H1 (cell line): ENCODE results near the gene EIF4E. TPM values are rescaled to one million over a fixed set of nuclear protein-coding genes. Genes with fewer than 3 reads are reported as not detected.

Experiments
- CTCF ChIA-PET: fragments of 300-600 bp; sonication (Branson Sonifier 250); formaldehyde crosslinking; loops from one replicate; lab custom pipeline; 2021; ENCODE audit not compliant: partially characterized antibody; lab: Charles Lee
- POLR2A ChIA-PET: fragments of 300-600 bp; sonication (Branson Sonifier 250); formaldehyde crosslinking; loops from one replicate; lab custom pipeline; 2021; ENCODE audit warnings: inconsistent platforms; ENCODE audit not compliant: partially characterized antibody; lab: Charles Lee
- DNase-seq, 2 experiments: peaks; one replicate each; pipeline versions ENCODE4 v3.0.0 to v3.0.0-alpha.2; 2010 to 2022; ENCODE audit warnings: low spot score in 2 of 2, low read depth in 1 of 2, mixed read lengths in 1 of 2
- FAIRE-seq: peaks from 2 replicates; lab custom pipeline; 2011; peaks lifted over from hg19 to GRCh38; lab: Jason Lieb, UNC
- H2AFZ ChIP-seq: 2 replicates; pipeline ENCODE4 v1.8.1; 2012; ENCODE audit warnings: low read length, inconsistent platforms
- H2AK5ac ChIP-seq: 2 replicates; pipeline ENCODE4 v1.6.1; 2013; ENCODE audit warnings: low read depth, low read length
- H2BK120ac ChIP-seq: replicated peaks from 2 replicates; pipeline ENCODE3; 2013; ENCODE audit warnings: low read depth, low read length, inconsistent platforms
- H2BK12ac ChIP-seq: 2 replicates; pipeline ENCODE4 v1.6.1; 2013; ENCODE audit warnings: low read depth, low read length
- H2BK15ac ChIP-seq: 2 replicates; pipeline ENCODE4 v1.6.1; 2013; ENCODE audit warnings: low read length
- H2BK20ac ChIP-seq: 2 replicates; pipeline ENCODE4 v1.6.1; 2013; ENCODE audit warnings: low read length
- H2BK5ac ChIP-seq: 2 replicates; pipeline ENCODE4 v1.6.1; 2013; ENCODE audit warnings: low read depth, low read length
- H3K14ac ChIP-seq: 2 replicates; pipeline ENCODE4 v1.6.1; 2013; ENCODE audit warnings: inconsistent platforms; ENCODE audit not compliant: insufficient read length
- H3K18ac ChIP-seq: 2 replicates; pipeline ENCODE4 v1.6.1; 2013; ENCODE audit warnings: low read length; ENCODE audit errors: extremely low read depth
- H3K23ac ChIP-seq: 2 replicates; pipeline ENCODE4 v1.6.1; 2013; ENCODE audit warnings: inconsistent platforms; ENCODE audit not compliant: insufficient read length
- H3K23me2 ChIP-seq: 2 replicates; pipeline ENCODE4 v1.6.1; 2013; ENCODE audit warnings: low read depth, low read length
- H3K27ac ChIP-seq: 2 replicates; pipeline ENCODE4 v1.6.1; 2011; ENCODE audit warnings: low read depth, low read length, inconsistent platforms
- H3K27me3 ChIP-seq, 4 experiments: replicated peaks in 1 of 4; 1 replicate in 1 of 4; 2 replicates in 3 of 4; pipeline versions ENCODE4 v1.6.1 to v1.8.1; 2011 to 2013; ENCODE audit warnings: low read length in 3 of 4, mild to moderate bottlenecking in 3 of 4, inconsistent platforms in 2 of 4, mixed read lengths in 2 of 4, moderate library complexity in 1 of 4; ENCODE audit not compliant: control insufficient read depth in 3 of 4, insufficient read depth in 3 of 4; ENCODE audit errors: extremely low read depth in 1 of 4
- H3K36me3 ChIP-seq, 4 experiments: 2 replicates each; pipeline versions ENCODE4 v1.6.1 to v1.8.1; 2011 to 2013; ENCODE audit warnings: mild to moderate bottlenecking in 4 of 4, low read length in 3 of 4, moderate library complexity in 2 of 4, control low read depth in 1 of 4, inconsistent platforms in 1 of 4; ENCODE audit not compliant: insufficient read depth in 4 of 4, control insufficient read depth in 2 of 4
- H3K4ac ChIP-seq: replicated peaks from 2 replicates; pipeline ENCODE3; 2013; ENCODE audit warnings: low read length, low read depth, mixed read lengths, inconsistent platforms; ENCODE audit not compliant: insufficient read length
- H3K4me1 ChIP-seq, 4 experiments: replicated peaks in 1 of 4; 1 replicate in 1 of 4; 2 replicates in 3 of 4; pipeline versions ENCODE4 v1.6.1 to v1.8.1; 2011 to 2013; ENCODE audit warnings: low read length in 3 of 4, inconsistent platforms in 2 of 4, mixed read lengths in 1 of 4; ENCODE audit not compliant: insufficient read depth in 4 of 4, control insufficient read depth in 3 of 4
- H3K4me2 ChIP-seq, 2 experiments: 2 replicates each; pipeline versions ENCODE4 v1.6.1 to v1.8.1; 2011 to 2013; ENCODE audit warnings: low read depth in 2 of 2, low read length in 2 of 2, control low read depth in 1 of 2, inconsistent platforms in 1 of 2, mild to moderate bottlenecking in 1 of 2; ENCODE audit not compliant: insufficient read depth in 1 of 2
- H3K4me3 ChIP-seq, 4 experiments: fragments of 200-600, 300-600 bp in 1 of 4; sonication (generic), shearing (Covaris generic), sonication (Bioruptor Twin) in 1 of 4; 2 replicates each; pipeline versions ENCODE4 v1.5.1 to v1.8.1; 2011 to 2016; ENCODE audit warnings: low read length in 4 of 4, low read depth in 3 of 4, control low read depth in 2 of 4, inconsistent platforms in 2 of 4, mild to moderate bottlenecking in 2 of 4, mixed read lengths in 1 of 4, moderate library complexity in 1 of 4; ENCODE audit not compliant: insufficient read depth in 2 of 4; ENCODE audit errors: extremely low read depth in 1 of 4
- H3K56ac ChIP-seq: replicated peaks from 2 replicates; pipeline ENCODE3; 2013; ENCODE audit warnings: low read depth, mild to moderate bottlenecking, mixed read lengths, low read length, inconsistent platforms; ENCODE audit not compliant: insufficient read length
- H3K79me1 ChIP-seq: 2 replicates; pipeline ENCODE4 v1.6.1; 2013; ENCODE audit warnings: low read depth, low read length, control low read depth
- H3K79me2 ChIP-seq, 2 experiments: 2 replicates each; pipeline versions ENCODE4 v1.6.1 to v1.8.1; 2012 to 2013; ENCODE audit warnings: low read length in 2 of 2, mild to moderate bottlenecking in 2 of 2, inconsistent platforms in 1 of 2; ENCODE audit not compliant: insufficient read depth in 2 of 2, control insufficient read depth in 1 of 2
- H3K9ac ChIP-seq, 4 experiments: replicated peaks in 1 of 4; 1 replicate in 1 of 4; 2 replicates in 3 of 4; pipeline versions ENCODE4 v1.6.1 to v1.8.1; 2011 to 2013; ENCODE audit warnings: low read depth in 3 of 4, low read length in 3 of 4, control low read depth in 2 of 4, mild to moderate bottlenecking in 2 of 4, moderate library complexity in 2 of 4, inconsistent platforms in 1 of 4; ENCODE audit errors: extremely low read depth in 1 of 4
- H3K9me3 ChIP-seq, 2 experiments: 2 replicates each; pipeline versions ENCODE4 v1.6.1 to v1.8.1; 2012 to 2013; ENCODE audit warnings: mild to moderate bottlenecking in 2 of 2, moderate library complexity in 2 of 2, control low read depth in 1 of 2, inconsistent platforms in 1 of 2, low read depth in 1 of 2, low read length in 1 of 2, mixed read lengths in 1 of 2; ENCODE audit not compliant: insufficient read depth in 2 of 2
- H4K20me1 ChIP-seq, 2 experiments: replicated peaks in 1 of 2; 2 replicates each; pipeline versions ENCODE3 to v1.8.1; 2011 to 2013; ENCODE audit warnings: inconsistent platforms in 2 of 2, low read length in 2 of 2, mild to moderate bottlenecking in 1 of 2; ENCODE audit not compliant: insufficient read depth in 2 of 2, control insufficient read depth in 1 of 2
- H4K5ac ChIP-seq: 2 replicates; pipeline ENCODE4 v1.6.1; 2013; ENCODE audit warnings: low read length, low read depth, mixed read lengths, inconsistent platforms; ENCODE audit not compliant: insufficient read length
- H4K8ac ChIP-seq: 2 replicates; pipeline ENCODE4 v1.8.0; 2013; ENCODE audit warnings: mild to moderate bottlenecking, moderate library complexity, low read length, inconsistent platforms; ENCODE audit not compliant: insufficient read depth; ENCODE audit errors: extremely low read depth
- H4K91ac ChIP-seq: replicated peaks from 2 replicates; pipeline ENCODE3; 2013; ENCODE audit warnings: low read length, mixed read lengths, inconsistent platforms; ENCODE audit not compliant: insufficient read length
- BRCA1 ChIP-seq: IDR thresholded peaks from 2 replicates; pipeline ENCODE4 v1.6.1; 2012; ENCODE audit warnings: low read depth, low read length, improper control_type of control experiment
- CBX5 ChIP-seq: fragments of 300-800, 300-1000 bp; sonication (generic); IDR thresholded peaks from 2 replicates; pipeline ENCODE4 v1.7.1; 2016; ENCODE audit warnings: antibody characterized with exemption, low read length, low read depth
- EGR1 ChIP-seq: IDR thresholded peaks from 2 replicates; pipeline ENCODE4 v1.6.1; 2011; ENCODE audit warnings: low read depth, low read length, borderline replicate concordance
- HDAC6 ChIP-seq: IDR thresholded peaks from one replicate; pipeline ENCODE4 v1.7.1; 2012; ENCODE audit warnings: low read depth, mild to moderate bottlenecking, inconsistent platforms, low read length, moderate library complexity
- JUN ChIP-seq: IDR thresholded peaks from 2 replicates; pipeline ENCODE4 v1.6.1; 2011; ENCODE audit warnings: low read depth, mild to moderate bottlenecking, improper control_type of control experiment, low read length
- PHF8 ChIP-seq: fragments of 200-600 bp; sonication (generic); conservative IDR thresholded peaks from 2 replicates; pipeline ENCODE4 v1.7.1; 2012; ENCODE audit warnings: low read depth, mild to moderate bottlenecking, inconsistent platforms, low read length, moderate library complexity
- RAD21 ChIP-seq, 2 experiments: IDR thresholded peaks in 1 of 2; conservative IDR thresholded peaks in 1 of 2; 2 replicates each; pipeline ENCODE4 v1.6.1; 2011; ENCODE audit warnings: low read depth in 2 of 2, low read length in 2 of 2, improper control_type of control experiment in 1 of 2, inconsistent platforms in 1 of 2, mild to moderate bottlenecking in 1 of 2, moderate library complexity in 1 of 2
- RXRA ChIP-seq: IDR thresholded peaks from 2 replicates; pipeline ENCODE4 v1.6.1; 2011; ENCODE audit warnings: low read depth, mild to moderate bottlenecking, low read length, moderate library complexity; ENCODE audit not compliant: insufficient read depth
- SIRT6 ChIP-seq: IDR thresholded peaks from one replicate; pipeline ENCODE4 v1.7.1; 2012; ENCODE audit warnings: low read length, inconsistent platforms
- SRF ChIP-seq: IDR thresholded peaks from 2 replicates; pipeline ENCODE4 v1.6.1; 2011; ENCODE audit warnings: mild to moderate bottlenecking, low read depth, low read length, moderate library complexity
- SUZ12 ChIP-seq: fragments of 200-600 bp; sonication (generic); IDR thresholded peaks from 2 replicates; pipeline ENCODE4 v1.6.1; 2012; ENCODE audit warnings: mild to moderate bottlenecking, inconsistent platforms, low read length, moderate library complexity, mixed read lengths
- TAF1 ChIP-seq: IDR thresholded peaks from 2 replicates; pipeline ENCODE4 v1.6.1; 2011; ENCODE audit warnings: mild to moderate bottlenecking, low read depth, low read length
- WGBS, 2 experiments: shearing (Covaris generic) in 1 of 2; methylation state at CpG; one replicate each; pipeline versions ENCODE4 v1.1.6 to v1.1.7; 2013 to 2015; ENCODE audit warnings: low lambda C conversion rate in 2 of 2, mixed read lengths in 2 of 2, inconsistent platforms in 1 of 2, low coverage in 1 of 2, missing lambda C conversion rate in 1 of 2; ENCODE audit not compliant: insufficient replicate concordance in 2 of 2, insufficient coverage in 1 of 2, insufficient read length in 1 of 2; ENCODE audit errors: extremely low coverage in 1 of 2, missing lambda C conversion rate in 1 of 2; 5-methylcytosine and 5-hydroxymethylcytosine counted together
- polyA plus RNA-seq, 7 experiments: library from polyadenylated mRNA; depleted of rRNA in 3 of 7; stranded (reverse) in 5 of 7; unstranded in 2 of 7; fragments of >200 nt in 5 of 7; fragments of 200-250 nt in 2 of 7; gene quantifications; 1 replicate in 5 of 7; 2 replicates in 1 of 7; 4 replicates in 1 of 7; pipeline versions ENCODE4 v1.2.1 to v1.2.3, GENCODE V29; 2011 to 2013; ENCODE audit warnings: missing spikeins in 2 of 7, mixed read lengths in 2 of 7
- total RNA-seq: library from RNA; stranded (reverse); fragmentation: NEBNext Ultra II Directional; extraction: Animal tissue kit (Norgen Biotek cat#: 25700); gene quantifications from 2 replicates; pipeline ENCODE4 v1.2.1, GENCODE V29; 2021

Gene EIF4E
- total and polyA plus RNA-seq, 2 of the 8 experiments (the other 6 are each of a cell fraction or from before 2014, with no cell fraction given): 59.6 to 185 TPM

DNA sequence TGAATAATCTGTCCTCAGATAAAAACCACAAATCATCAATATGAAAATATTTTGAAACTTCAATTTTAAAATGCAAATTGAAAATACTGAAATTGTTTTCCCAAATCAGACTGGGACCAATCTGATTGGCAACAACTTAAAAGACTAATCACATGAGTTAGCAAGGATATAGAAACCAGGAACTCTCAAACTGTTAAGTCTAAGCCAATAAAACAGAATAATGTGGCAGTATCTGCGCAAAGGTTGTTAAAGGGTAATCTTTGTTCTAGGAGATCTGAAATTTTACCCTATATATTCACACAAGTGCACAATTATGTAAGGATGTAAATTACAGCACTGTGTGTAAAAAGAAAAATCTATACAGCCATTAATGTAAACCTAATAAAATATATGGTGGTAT is 29.7 kb downstream of the EIF4E start:
- no peaks in the 10 kb centered on the region for H3K9me3 ChIP-seq
- no peak overlapping the region for H2AFZ ChIP-seq
- ChIA-PET POLR2A (no interaction called here), CTCF (no interaction called here)
- peaks cover 5% of the 10 kb centered on the region; the same call in 1 of the 2 replicates for H3K79me1 ChIP-seq
- no peak overlapping the region for H2AK5ac ChIP-seq
- H2BK120ac ChIP-seq: no peak overlapping the region
- no peak overlapping the region for H4K5ac ChIP-seq
- H2BK15ac ChIP-seq: no peak overlapping the region
- no peak overlapping the region for H3K18ac ChIP-seq
- WGBS, 2 experiments: 96% methylated on average over 1 of the region's 1 CpG; no CpG with 5 or more reads in 1 of the 2 experiments
- H3K4ac ChIP-seq: no peak overlapping the region
- no peak overlapping the region for H3K4me3 ChIP-seq
- peaks cover 5 to 96% of the 10 kb centered on the region in 2 experiments for H3K79me2 ChIP-seq
- DNase-seq (no peak), FAIRE-seq (no peak)
- no peak overlapping the region for H2BK20ac ChIP-seq
- H3K36me3 ChIP-seq: peaks cover 6 to 51% (median 22%) of the 10 kb centered on the region in 4 experiments; a peak in 7 of 8 replicates
- no peak overlapping the region for H3K56ac ChIP-seq
- no peaks in the 10 kb centered on the region for H3K27me3 ChIP-seq
- H4K91ac ChIP-seq: no peak overlapping the region
- no peak overlapping the region for H3K9ac ChIP-seq
- no peak overlapping the region for H3K14ac ChIP-seq
- no peak overlapping the region for H3K4me2 ChIP-seq
- peaks cover 2 to 6% of the 10 kb centered on the region in 2 experiments for H4K20me1 ChIP-seq
- no peak overlapping the region for H2BK5ac ChIP-seq
- no peak overlapping the region for H2BK12ac ChIP-seq
- peaks cover 0 to 4% (median 0%) of the 10 kb centered on the region in 4 experiments; a peak in 2 of 7 replicates for H3K4me1 ChIP-seq
- no peak overlapping the region for H3K27ac ChIP-seq
- no peak for TF ChIP-seq JUN
- TF ChIP-seq RXRA: no peak
- no peak for TF ChIP-seq SRF
- TF ChIP-seq SIRT6: no peak
- TF ChIP-seq CBX5: no peak
- no peak for TF ChIP-seq EGR1
- TF ChIP-seq HDAC6: no peak
- TF ChIP-seq TAF1: no peak
- TF ChIP-seq BRCA1: no peak
- no peak for TF ChIP-seq PHF8
- TF ChIP-seq RAD21 (IDR thresholded peaks at IDR 0.05 in 1 of 2, conservative IDR thresholded peaks at IDR 0.05 in 1 of 2; ENCODE audit: low read depth in 2 of 2, low read length in 2 of 2): no peak
- TF ChIP-seq SUZ12: no peak
- H3K23me2 ChIP-seq: no peaks in the 10 kb centered on the region
- H3K23ac ChIP-seq: no peak overlapping the region
- H4K8ac ChIP-seq: no peak overlapping the region
